Activated effector memory CD4-positive, alpha-beta T cell treated with Interleukin-2 at 50 U/mL for 16 hours (primary cell): Measurements from ENCODE around the gene NCKAP5.
"Not testable (repeated sequence)": the region's sequence is repeated elsewhere in the genome, so short reads cannot be mapped to it uniquely, and the experiment has no call there.

ENCODE experiments used
- DNase-seq: peaks from one replicate; pipeline ENCODE4 v3.0.0-alpha.2; 2020

NCKAP5 gene

DNA sequence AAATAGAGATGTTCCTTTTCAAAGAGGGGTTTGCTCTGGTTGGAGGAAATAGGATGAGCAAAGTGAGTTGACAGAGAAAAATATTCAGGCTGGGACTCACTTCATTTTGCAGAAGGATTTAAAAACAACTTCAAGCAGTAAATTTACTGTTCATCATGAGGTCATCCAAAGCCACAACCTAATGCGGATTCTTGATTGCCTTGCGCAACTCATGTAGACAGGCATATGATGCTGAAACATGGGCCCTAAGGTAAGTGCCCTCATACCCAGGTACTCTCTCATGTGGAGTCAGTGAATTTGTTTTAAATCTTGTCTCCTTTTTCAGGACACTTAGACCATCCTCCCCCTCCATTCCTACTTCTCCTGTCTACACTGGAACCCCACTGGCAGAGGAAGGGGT, 846.3 kb downstream of the NCKAP5 start:
- DNase-seq: no peak

DNA sequence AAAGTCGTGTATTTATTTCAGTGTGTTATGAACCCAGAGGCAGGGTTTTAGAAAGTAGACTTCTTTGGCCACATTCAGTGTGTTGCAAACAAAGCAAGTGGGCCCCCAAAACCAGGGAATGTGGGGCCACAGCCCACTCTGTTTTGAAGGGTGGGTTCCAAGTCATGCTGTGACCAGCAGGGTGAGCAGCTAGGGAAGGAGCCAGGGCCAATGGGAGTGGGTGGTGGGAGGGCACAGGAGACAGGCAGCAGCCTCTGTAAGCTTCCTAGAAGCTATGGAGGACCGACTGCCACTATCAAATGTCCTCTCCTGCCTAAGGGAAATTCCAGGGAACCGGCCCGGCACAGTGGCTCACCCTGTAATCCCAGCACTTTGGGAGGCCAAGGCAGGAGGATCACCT, 847.9 kb downstream of the NCKAP5 start:
- DNase-seq: no peak

DNA sequence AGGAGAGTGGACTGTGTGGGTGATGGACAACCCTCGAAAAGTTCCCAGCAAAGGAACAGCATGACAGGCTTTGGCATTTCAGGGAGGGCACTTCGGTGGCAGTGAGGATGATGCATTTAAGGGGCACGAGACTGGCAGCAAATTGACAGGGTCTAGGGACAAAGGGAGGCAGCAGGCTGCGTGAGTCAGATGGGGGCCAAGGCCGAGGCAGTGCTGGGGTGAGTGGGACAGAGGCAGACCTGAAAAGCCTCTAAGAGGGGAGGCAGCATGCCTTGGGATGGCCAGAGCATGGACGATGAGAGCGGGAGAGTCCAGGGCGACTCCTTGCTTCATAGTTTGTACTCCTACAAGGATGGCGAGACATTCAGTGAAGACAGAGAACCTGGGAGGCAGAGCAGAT, 848.8 kb downstream of the NCKAP5 start:
- no peak for DNase-seq

DNA sequence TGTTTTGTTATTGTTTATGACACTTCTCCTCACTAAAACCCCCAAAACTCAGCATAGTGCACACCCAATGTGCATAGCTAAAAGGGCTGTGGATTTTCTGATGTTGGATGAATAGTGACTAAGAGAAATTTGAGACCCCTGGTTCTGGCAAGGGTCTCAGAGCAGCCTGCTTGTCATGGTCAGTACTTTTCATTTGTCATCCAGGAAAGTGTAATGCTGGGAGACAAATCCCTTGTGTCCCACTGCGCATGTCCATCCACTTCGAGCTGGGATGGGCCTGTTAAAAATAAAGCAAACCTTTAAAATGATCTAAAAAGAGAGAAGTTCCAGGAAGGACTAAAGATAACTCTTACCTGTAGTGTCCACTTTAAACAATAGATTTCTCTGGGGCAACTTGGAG, 851.3 kb downstream of the NCKAP5 start:
- DNase-seq: no peak

DNA sequence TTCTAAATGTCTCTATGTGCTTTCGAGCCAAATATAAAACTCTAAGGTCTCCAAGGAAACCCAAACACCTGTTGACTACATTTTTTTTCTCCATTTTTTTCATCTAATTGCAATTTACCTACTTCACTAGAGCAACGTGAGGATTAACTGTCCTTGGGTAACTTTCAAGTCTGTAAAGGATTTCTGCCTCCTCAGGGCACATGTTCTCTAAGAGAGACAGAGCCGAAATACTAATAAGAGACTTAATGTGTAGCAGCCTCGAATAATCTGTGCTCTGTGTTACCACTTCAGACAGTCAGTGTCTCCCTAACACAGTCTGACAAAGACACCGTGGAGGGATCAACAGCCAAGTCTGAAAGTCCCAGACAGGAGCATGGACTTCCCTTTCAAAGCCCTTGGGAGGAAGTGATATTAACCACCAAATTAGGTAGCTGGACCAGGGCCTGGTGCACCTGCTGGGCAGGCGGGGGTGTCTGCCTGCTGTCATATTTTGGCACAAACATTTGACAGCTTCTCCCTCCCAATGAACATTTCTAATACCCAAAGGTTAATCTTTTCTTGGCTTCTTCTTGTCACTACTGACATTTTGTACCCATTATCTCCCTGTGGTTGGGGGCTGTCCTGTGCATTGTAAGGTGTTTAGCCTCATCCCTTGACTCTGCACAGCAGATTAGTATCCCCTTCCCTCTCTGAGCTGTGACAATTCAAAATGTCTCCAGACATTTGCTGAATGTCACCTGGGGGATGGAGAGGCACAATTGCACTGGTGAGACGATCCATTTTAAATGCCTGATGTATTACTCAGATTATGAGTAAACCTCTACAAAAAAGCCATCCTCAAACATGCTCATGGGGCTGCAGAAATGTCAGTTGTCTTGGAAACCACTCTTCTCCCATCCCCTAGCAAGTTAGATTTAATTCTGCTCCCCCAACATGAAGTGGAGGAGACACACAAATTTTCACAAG, 852.6 kb downstream of the NCKAP5 start:
- DNase-seq: no peak

DNA sequence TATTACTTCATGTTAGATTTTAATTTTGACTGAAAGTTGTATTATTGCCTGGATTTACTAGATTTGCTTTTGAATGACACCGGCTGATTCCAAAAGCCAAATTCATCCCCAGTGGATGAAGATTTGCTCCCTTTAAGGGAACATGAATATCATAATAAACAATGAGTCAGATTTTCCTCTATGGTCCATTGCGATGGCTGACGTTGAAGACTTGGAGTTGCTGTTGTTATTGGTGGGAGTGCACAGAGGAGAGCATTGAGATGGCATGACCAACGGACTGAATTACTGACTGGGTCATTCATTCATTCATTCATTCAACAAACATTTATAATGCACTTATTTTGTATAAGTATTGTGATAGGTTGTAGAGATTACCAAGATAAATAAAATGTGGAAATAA, 864.9 kb downstream of the NCKAP5 start:
- DNase-seq: no peak

DNA sequence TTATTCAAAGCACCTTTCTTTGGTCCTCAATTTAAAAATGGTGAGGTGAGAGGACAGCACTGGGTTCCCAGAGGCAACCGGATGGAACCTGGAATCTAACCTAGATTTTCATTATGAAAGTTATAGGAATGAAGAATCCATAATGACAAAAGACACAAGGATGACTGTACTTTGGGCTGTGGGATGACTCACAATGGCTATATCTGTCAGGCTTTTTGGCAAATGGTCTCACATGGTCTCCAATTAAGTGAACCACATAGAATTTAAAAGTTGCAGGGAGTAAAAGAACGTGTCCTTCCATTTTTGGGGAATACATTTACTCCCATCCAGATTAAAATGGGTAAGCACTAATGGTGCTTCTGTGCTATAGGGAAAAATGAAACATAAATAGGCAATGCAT, 866.5 kb downstream of the NCKAP5 start:
- no peak for DNase-seq

DNA sequence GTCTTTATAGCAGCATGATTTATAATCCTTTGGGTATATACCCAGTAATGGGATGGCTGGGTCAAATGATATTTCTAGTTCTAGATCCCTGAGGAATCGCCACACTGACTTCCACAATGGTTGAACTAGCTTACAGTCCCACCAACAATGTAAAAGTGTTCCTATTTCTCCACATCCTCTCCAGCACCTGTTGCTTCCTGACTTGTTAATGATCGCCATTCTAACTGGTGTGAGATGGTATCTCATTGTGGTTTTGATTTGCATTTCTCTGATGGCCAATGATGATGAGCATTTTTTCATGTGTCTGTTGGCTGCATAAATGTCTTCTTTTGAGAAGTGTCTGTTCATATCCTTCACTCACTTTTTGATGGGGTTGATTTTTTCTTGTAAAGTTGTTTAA, 868.5 kb downstream of the NCKAP5 start:
- not testable (repeated sequence) for DNase-seq

DNA sequence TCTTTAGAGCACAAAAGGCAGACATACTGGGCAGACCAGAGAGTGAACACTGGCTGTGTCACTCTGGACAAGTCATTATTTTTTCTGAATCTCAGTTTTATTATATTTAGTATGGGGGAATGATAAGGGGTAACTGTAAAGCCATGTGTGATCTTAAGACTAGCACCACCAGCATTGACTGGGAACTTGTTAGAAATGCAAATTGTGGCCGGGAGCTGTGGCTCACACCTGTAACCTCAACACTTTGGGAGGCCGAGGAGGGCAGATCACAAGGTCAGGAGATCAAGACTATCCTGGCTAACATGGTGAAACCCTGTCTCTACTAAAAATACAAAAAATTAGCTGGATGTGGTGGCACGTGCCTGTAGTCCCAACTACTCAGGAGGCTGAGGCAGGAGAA, 869.9 kb downstream of the NCKAP5 start:
- not testable (repeated sequence) for DNase-seq

DNA sequence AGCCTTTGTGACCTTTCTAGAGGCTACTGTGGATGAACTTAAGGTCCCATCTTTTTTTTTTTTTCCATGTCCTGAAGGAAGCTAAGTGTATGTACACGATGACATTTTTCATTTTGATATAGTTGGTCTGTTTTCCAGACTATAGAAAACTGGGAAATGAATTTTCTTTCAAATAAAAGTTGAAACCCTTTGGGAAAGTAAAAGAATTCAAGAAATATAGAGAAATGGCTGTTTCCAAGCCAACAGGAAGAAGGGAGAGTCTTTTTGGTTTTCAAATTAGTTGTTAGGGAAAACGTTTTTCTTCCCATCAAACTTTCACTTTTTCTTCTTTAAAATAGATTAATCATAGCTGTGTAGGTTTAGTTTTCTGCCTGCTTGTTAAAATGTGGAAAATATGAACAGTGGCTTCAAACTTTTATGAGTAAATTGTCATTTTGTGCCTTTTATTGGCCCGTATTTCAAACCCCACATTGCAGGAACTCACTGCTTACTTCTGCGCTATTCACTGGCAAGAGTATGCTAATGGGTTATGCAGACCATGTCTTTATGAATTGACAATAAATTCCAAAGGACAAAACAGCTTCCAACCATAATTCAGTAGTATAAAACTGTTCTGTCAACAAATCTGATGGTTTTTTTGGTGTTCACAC, 870.6 kb downstream of the NCKAP5 start:
- no peak for DNase-seq

DNA sequence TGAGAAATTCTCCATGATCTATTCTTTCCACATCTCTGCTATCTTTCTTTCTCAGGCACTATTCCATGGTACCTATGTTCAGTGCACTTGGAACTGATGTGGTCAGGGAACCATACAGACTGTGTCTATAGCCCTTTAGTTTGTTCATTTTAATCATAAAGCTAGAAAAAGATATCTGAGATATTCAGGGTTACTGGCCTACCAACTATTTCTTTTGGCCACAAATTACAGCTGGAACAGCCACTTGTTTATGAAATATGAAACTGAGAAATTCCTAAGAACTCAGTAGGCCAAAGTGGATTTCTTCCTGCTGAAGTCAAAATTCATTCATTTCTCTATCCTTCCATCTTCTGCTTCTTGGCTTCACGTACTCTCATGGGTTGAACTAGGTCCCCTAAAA, 875.4 kb downstream of the NCKAP5 start:
- DNase-seq: no peak

DNA sequence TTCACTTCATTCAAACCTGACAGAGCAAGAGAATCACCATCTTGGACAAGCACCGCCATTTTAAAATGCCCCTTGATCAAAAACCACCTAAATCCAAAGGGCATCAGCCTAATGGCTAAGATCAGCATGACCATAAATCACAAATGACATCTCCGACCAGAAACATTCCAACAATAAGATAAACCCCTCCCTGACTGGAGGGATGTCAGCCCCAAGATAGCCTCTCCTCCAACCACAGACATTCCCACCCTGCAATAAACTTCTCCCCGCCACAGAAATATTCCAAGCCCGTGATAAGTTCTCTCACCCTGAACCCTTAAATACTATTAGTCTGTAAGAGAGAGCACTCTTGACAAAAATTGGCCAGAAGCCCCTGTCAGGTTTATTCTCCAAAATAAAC, 876.7 kb downstream of the NCKAP5 start:
- DNase-seq: no peak

DNA sequence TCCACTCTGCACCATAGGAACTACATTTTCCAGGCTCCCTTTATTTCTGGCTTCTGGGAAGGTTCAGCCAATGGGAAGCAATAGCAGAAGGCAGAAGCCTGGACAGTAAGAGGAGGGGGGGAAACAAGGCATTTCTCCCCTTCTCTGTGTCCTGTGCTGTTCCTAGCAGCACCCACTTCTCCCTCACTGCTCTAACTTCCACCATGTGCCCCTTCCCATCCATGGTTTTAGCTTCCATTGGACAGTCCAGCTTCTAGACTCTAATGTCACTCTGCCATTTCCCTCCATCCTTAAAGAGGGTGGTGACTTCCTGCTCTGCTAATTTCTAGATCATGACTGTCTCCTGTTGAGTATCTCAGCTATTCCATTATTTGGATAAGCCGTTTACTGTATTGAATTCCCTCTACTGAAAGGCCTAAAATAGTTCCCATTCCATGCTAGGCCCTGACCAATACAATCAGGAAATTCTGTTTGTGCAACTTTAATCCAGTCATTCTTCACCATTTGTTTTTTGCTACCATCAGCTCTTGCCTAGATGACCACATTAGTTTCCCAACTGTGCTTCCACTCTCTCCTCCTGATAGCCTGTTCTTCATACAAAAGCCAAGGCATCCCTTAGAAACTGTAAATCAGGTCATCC, 877.5 kb downstream of the NCKAP5 start:
- no peak for DNase-seq

DNA sequence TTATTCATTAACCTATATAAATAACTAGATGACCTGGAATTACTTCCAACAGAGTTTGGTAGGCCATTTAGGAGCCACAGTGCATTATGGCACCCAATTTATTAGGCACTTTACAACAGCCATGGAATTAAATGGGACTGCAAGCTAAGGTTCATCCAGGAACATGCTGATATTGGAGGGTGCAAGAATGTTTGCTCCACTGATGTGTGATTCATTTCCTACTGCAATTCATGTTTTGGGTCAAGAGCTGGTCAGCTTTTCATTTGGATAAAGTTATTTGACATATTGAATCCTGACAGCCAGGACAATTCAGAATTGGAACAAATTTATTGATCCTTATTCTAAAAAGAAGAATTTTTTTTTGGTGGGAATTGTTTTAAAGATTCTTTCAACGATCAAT, 886.5 kb downstream of the NCKAP5 start:
- no peak for DNase-seq

DNA sequence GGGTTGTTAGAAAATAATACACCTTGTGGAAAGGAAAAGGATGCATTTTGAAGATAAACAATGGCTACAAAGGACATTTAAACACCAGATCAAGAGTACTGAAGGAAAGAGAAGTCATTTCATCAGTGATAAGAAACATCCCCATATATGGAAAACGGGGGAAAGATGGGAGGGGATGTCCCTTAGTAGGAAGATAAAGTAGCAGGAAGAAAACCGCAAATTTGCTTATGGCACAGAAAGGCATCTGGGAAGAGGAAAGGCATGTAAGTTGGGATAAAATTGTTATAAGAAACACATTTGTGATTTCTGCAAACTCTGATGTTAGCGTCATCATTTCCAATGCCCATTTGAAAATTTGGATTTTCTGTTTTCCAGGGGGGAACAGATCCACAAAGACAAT, 887.7 kb downstream of the NCKAP5 start:
- no peak for DNase-seq

DNA sequence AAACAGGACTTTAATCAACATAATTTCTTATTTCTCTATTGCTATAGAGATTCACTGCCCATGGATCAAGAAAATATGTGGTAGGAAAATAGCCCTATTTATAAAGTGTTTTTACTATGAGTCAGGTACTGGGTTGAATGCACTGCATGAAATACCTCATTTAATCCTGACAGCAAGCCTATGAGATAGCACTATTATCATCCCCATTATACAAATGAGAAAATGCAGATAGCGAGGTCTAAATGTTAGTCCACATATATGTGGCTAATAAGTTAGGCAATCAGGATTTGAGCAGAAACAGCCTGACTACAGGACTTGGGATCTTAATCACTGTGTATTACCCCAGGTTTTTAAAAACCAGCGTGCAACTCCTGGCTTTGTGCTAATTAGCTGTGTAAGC, 889.8 kb downstream of the NCKAP5 start:
- DNase-seq: no peak

DNA sequence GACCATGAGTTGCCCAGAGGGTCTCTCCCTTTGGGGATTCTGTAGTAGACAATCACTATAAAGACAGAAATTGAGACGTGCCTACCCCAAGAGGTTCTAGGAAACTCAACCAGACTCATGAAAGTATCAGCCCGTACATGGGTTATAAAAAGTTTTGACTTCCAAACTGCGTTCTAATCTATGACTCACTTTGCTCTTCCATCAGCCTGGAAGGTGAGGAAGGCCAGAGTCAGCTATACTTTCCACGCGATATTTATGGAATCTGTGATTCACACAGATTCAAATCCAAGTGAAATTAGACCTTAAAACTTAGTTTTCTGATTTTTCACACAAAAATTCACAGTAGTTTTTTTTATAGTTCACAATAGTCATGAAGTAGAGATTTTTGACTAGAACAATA, 890.6 kb downstream of the NCKAP5 start:
- no peak for DNase-seq

DNA sequence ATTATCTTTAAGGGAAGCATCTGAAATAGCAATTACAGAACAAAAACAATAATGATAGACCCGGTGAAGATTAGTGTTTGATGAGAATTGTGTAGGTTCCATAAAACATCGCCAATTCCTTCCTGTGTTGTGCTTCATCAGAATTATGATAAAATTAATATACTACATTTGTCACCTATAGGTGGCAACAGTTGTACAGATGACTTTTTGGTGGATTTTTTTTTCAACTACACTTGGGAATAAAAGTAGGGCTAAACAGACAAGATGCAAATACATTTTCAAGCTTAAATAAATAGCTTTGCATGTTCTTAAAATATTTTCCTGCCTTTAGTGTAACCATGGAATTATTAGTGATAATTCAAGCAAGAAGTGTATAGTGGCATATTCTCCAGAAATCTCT, 891.3 kb downstream of the NCKAP5 start:
- no peak for DNase-seq

DNA sequence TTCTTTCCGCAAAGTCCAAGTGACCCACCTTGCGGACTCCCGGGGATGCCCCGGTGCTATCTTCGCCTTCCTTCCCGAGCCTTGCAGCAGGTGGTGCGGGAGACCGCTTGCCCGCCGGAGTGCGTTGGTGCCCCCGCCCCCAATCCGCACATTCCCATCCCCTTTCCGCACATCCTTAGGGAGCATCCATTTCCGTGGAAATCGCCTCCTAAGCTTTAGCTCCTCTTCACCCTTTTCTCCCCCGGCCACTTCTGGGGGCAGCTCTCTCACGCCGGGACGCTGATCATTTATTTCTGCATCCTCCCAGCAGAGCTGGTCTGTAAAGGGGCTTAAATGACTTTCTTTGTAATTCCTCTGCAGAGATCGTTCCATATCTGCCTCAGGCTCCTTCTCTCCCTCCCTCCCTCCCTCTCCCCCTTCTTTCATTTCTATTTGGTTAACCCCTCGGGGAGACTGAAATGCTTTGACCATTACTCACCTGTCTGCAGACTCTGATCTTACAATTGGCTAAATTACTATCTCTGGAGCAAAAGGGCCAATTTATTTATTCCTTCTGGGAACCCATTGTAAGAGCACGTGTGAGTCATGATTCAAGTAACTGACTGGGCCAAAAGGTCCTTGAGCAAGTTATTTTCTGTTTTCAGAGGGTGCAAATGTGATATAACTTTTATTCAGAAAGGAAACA, 897.0 kb downstream of the NCKAP5 start:
- DNase-seq: no peak

DNA sequence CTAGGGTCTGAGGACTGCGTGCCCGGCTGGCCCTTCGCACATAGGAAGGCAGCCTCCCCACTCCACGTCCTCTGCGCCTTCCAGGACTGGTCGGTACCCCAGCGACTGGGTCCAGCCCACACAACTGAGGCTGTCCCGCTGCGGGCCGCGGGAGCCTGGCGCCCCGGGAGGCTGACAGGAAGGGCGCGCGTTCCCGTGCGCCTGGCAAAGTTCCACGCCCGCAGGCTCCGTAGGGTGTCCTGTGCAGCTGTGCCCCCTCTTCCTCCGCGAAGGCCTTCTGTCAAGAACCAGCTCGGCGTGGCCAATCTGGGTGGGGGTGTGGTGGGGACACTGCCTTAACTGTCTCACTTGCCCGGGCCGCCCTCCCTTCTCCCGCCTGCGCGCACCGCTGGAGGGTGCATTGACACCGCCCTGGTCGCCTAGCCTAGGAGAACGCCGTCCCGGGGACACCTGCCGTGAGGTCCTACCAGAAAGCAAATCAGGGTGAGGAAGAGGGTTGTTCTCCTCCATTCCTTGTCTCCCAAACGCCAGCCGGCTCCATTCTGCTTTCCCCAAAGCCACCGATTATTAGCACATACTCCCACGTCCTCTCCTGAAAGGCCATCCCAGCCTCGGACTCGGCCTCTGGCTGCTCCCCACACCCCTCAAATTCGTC, 897.6 kb downstream of the NCKAP5 start:
- no peak for DNase-seq

DNA sequence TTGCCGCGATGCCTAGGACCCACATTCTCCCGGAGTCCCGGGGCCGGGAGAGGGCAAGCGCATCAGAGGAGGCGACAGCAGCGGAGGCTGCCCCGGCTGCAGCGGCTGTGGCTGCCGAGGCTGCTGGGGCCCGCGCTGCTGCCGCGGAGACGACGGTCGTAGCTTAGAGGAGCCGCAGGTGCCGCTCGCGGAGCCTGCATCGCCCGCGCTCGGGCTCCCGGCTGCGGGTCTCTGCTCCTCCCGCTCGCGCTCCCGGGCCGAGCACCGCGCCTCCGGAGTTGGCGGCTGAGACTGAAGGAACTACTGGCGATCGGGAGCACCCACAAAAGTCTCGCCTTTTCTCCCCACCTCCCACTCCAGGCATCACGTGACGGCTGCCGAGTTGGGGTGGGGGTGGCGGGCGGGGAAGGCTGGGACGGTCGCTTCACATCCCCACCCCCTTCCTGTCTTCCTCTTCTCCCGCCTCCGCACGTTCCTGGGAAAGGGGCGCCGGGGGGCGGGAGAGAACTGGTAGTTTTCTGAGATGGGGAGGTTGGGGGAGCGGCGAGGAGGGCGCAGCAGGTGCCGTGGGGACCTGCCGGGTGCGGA, 898.3 kb downstream of the NCKAP5 start, which contains the start of gene LYPD1:
LYPD1 (minus strand) TSS at position 298 of the 588 bp plus-strand sequence; CDS start at position 25, 273 bp downstream.
- no peak for DNase-seq
